H1 (cell line): Measurements from ENCODE around the gene SKIC8. TPM values are rescaled to one million over a fixed set of nuclear protein-coding genes. Genes with fewer than 3 reads are reported as not detected.

Source experiments
- CBX8 ChIP-seq: fragments of 300-800, 300-1000 bp; sonication (generic); IDR thresholded peaks from 2 replicates; pipeline ENCODE4 v1.7.1; 2016; ENCODE audit warnings: low read depth, low read length, borderline replicate concordance
- KDM5A ChIP-seq: fragments of 200-600 bp; IDR thresholded peaks from 2 replicates; pipeline ENCODE4 v1.7.1; 2012; ENCODE audit warnings: mild to moderate bottlenecking, low read length, inconsistent platforms, mixed read lengths
- POU5F1 ChIP-seq: IDR thresholded peaks from 2 replicates; pipeline ENCODE4 v1.6.1; 2011; ENCODE audit warnings: low read depth, mild to moderate bottlenecking, low read length, moderate library complexity
- RNF2 ChIP-seq: fragments of 200-900, 300-1000 bp; sonication (generic); IDR thresholded peaks from 2 replicates; pipeline ENCODE4 v1.7.1; 2016; ENCODE audit warnings: borderline replicate concordance, low read depth, mild to moderate bottlenecking, antibody characterized with exemption, low read length; ENCODE audit not compliant: poor library complexity, severe bottlenecking; ENCODE audit errors: missing control alignments
- SIX5 ChIP-seq: IDR thresholded peaks from 2 replicates; pipeline ENCODE4 v1.6.1; 2011; ENCODE audit warnings: mild to moderate bottlenecking, low read depth, low read length
- SP2 ChIP-seq: IDR thresholded peaks from 2 replicates; pipeline ENCODE4 v1.6.1; 2012; ENCODE audit warnings: mild to moderate bottlenecking, low read length, inconsistent platforms
- polyA plus RNA-seq, 7 experiments: library from polyadenylated mRNA; depleted of rRNA in 3 of 7; stranded (reverse) in 5 of 7; unstranded in 2 of 7; fragments of >200 nt in 5 of 7; fragments of 200-250 nt in 2 of 7; gene quantifications; 1 replicate in 5 of 7; 2 replicates in 1 of 7; 4 replicates in 1 of 7; pipeline versions ENCODE4 v1.2.1 to v1.2.3, GENCODE V29; 2011 to 2013; ENCODE audit warnings: missing spikeins in 2 of 7, mixed read lengths in 2 of 7
- total RNA-seq: library from RNA; stranded (reverse); fragmentation: NEBNext Ultra II Directional; extraction: Animal tissue kit (Norgen Biotek cat#: 25700); gene quantifications from 2 replicates; pipeline ENCODE4 v1.2.1, GENCODE V29; 2021
- TF ChIP-seq, protein P1 (sequence below): fragments of 300-600 bp; sonication (generic); IDR thresholded peaks from 2 replicates; pipeline ENCODE4 v1.7.1; 2012; ENCODE audit warnings: low read length, moderate library complexity, mild to moderate bottlenecking, inconsistent platforms; ENCODE audit not compliant: insufficient replicate concordance

SKIC8 gene
- total and polyA plus RNA-seq, 2 of the 8 experiments (the other 6 are each of a cell fraction or from before 2014, with no cell fraction given) = 44.2 to 77.7 TPM

DNA sequence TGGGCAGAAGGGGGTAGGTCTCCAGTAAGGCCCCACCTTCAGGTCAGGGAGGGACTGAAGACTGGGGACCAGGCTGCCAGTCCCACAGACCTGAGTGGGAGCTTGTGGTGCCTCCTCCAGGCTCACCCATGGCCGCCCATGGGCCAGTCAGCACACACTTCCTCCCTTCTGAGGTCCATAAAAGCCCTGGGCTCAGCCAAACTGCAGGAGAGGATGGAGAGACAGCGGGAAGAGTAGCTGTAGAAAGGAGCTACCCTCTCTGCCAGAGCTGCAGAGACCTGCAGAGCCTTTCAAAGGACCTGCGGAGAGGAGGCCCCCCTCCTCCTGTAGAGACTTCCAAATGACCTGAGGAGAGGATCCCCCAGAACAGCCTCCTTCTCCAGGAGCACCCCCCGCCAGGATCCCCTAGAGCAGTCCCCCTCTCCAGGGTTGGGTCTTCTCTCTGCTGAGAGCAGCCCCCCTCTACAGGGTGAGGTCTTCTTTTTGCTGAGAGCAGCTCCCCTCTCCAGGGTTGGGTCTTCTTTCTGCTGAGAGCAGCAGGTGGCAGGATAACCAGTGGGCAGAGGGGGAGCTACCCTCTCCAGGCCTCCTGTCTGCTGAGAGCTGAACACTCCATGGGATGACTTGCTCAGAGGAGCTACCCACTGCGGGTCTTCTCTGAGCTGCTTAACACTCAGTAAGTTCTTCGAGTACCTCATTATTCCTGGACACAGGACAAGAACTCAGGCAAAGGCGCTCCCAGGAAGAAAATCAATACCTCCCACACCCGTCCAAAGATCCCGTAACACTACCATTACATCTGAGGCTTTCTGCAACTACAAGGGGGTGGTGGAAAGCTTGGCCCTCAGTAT lies 5.0 kb upstream of the SKIC8 start (continued):
- TF ChIP-seq, protein P1, sequence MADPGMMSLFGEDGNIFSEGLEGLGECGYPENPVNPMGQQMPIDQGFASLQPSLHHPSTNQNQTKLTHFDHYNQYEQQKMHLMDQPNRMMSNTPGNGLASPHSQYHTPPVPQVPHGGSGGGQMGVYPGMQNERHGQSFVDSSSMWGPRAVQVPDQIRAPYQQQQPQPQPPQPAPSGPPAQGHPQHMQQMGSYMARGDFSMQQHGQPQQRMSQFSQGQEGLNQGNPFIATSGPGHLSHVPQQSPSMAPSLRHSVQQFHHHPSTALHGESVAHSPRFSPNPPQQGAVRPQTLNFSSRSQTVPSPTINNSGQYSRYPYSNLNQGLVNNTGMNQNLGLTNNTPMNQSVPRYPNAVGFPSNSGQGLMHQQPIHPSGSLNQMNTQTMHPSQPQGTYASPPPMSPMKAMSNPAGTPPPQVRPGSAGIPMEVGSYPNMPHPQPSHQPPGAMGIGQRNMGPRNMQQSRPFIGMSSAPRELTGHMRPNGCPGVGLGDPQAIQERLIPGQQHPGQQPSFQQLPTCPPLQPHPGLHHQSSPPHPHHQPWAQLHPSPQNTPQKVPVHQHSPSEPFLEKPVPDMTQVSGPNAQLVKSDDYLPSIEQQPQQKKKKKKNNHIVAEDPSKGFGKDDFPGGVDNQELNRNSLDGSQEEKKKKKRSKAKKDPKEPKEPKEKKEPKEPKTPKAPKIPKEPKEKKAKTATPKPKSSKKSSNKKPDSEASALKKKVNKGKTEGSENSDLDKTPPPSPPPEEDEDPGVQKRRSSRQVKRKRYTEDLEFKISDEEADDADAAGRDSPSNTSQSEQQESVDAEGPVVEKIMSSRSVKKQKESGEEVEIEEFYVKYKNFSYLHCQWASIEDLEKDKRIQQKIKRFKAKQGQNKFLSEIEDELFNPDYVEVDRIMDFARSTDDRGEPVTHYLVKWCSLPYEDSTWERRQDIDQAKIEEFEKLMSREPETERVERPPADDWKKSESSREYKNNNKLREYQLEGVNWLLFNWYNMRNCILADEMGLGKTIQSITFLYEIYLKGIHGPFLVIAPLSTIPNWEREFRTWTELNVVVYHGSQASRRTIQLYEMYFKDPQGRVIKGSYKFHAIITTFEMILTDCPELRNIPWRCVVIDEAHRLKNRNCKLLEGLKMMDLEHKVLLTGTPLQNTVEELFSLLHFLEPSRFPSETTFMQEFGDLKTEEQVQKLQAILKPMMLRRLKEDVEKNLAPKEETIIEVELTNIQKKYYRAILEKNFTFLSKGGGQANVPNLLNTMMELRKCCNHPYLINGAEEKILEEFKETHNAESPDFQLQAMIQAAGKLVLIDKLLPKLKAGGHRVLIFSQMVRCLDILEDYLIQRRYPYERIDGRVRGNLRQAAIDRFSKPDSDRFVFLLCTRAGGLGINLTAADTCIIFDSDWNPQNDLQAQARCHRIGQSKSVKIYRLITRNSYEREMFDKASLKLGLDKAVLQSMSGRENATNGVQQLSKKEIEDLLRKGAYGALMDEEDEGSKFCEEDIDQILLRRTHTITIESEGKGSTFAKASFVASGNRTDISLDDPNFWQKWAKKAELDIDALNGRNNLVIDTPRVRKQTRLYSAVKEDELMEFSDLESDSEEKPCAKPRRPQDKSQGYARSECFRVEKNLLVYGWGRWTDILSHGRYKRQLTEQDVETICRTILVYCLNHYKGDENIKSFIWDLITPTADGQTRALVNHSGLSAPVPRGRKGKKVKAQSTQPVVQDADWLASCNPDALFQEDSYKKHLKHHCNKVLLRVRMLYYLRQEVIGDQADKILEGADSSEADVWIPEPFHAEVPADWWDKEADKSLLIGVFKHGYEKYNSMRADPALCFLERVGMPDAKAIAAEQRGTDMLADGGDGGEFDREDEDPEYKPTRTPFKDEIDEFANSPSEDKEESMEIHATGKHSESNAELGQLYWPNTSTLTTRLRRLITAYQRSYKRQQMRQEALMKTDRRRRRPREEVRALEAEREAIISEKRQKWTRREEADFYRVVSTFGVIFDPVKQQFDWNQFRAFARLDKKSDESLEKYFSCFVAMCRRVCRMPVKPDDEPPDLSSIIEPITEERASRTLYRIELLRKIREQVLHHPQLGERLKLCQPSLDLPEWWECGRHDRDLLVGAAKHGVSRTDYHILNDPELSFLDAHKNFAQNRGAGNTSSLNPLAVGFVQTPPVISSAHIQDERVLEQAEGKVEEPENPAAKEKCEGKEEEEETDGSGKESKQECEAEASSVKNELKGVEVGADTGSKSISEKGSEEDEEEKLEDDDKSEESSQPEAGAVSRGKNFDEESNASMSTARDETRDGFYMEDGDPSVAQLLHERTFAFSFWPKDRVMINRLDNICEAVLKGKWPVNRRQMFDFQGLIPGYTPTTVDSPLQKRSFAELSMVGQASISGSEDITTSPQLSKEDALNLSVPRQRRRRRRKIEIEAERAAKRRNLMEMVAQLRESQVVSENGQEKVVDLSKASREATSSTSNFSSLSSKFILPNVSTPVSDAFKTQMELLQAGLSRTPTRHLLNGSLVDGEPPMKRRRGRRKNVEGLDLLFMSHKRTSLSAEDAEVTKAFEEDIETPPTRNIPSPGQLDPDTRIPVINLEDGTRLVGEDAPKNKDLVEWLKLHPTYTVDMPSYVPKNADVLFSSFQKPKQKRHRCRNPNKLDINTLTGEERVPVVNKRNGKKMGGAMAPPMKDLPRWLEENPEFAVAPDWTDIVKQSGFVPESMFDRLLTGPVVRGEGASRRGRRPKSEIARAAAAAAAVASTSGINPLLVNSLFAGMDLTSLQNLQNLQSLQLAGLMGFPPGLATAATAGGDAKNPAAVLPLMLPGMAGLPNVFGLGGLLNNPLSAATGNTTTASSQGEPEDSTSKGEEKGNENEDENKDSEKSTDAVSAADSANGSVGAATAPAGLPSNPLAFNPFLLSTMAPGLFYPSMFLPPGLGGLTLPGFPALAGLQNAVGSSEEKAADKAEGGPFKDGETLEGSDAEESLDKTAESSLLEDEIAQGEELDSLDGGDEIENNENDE = no peak
- TF ChIP-seq CBX8 (no peak), SP2 (no peak), KDM5A (no peak), RNF2 (no peak), POU5F1 (no peak), SIX5 (no peak)
